Measurements from ENCODE around the gene PAX3. TPM values are rescaled to one million over a fixed set of nuclear protein-coding genes. Genes with fewer than 3 reads are reported as not detected.

PAX3 gene
- total RNA-seq, 1 donor from 2014 or later: 4.6 TPM

GRCh38 chr2:222239945-222240675 is 58.7 kb downstream of the PAX3 start:
- TF ChIP-seq EZH2 (IDR thresholded peaks at IDR 0.05) (no peak), EZH2phosphoT487 (IDR thresholded peaks at IDR 0.05) (no peak)
- Histone ChIP-seq H2AFZ (replicated peaks) (no peak overlapping the region), H3F3A (ENCODE audit: low read depth) (peaks cover 42% of the 10 kb centered on the region), H4K20me1 (ENCODE audit: low read depth) (peaks cover 21% of the 10 kb centered on the region), H3K27ac (no peak overlapping the region), H3K79me2 (ENCODE audit: low read depth) (no peaks in the 10 kb centered on the region), H3K9ac (no peak overlapping the region), H3K9me3 (ENCODE audit: low read depth) (no peaks in the 10 kb centered on the region), H3K27me3 (peaks cover 81% of the 10 kb centered on the region), H3K4me3 (peak overlapping the region; percentile 37), H3K4me2 (peak overlapping the region; percentile 82), H3K36me3 (no peaks in the 10 kb centered on the region), H3K4me1 (peaks cover 55% of the 10 kb centered on the region)
- H3K9me3 Mint-ChIP-seq: no peaks in the 10 kb centered on the region
- peak; percentile 84 for DNase-seq (ENCODE audit: low spot score)
- H3K36me3 Mint-ChIP-seq: peaks cover 32% of the 10 kb centered on the region
- peak overlapping the region; percentile 60 for H3K4me3 Mint-ChIP-seq
- H3K27ac Mint-ChIP-seq: peak overlapping the region; percentile 80
- peaks cover 3% of the 10 kb centered on the region for H3K27me3 Mint-ChIP-seq (ENCODE audit: insufficient read depth, low read depth)
- peaks cover 89% of the 10 kb centered on the region for H3K4me1 Mint-ChIP-seq

GRCh38 chr2:222239091-222239490 is 59.7 kb downstream of the PAX3 start:
- H3K9me3 Mint-ChIP-seq: no peaks in the 10 kb centered on the region
- Histone ChIP-seq H3K4me3 (peak overlapping the region; percentile 37), H3K4me1 (peaks cover 55% of the 10 kb centered on the region), H3K36me3 (no peaks in the 10 kb centered on the region), H4K20me1 (ENCODE audit: low read depth) (peaks cover 21% of the 10 kb centered on the region), H3K9ac (no peak overlapping the region), H2AFZ (replicated peaks) (no peak overlapping the region), H3F3A (ENCODE audit: low read depth) (peaks cover 42% of the 10 kb centered on the region), H3K79me2 (ENCODE audit: low read depth) (no peaks in the 10 kb centered on the region), H3K27me3 (peaks cover 75% of the 10 kb centered on the region), H3K9me3 (ENCODE audit: low read depth) (no peaks in the 10 kb centered on the region), H3K4me2 (peak overlapping the region; percentile 82), H3K27ac (no peak overlapping the region)
- peaks cover 3% of the 10 kb centered on the region for H3K27me3 Mint-ChIP-seq (ENCODE audit: insufficient read depth, low read depth)
- DNase-seq (ENCODE audit: low spot score): peak; percentile 77
- H3K36me3 Mint-ChIP-seq: peaks cover 32% of the 10 kb centered on the region
- H3K27ac Mint-ChIP-seq: peak overlapping the region; percentile 98
- H3K4me3 Mint-ChIP-seq: peak overlapping the region; percentile 82
- TF ChIP-seq EZH2phosphoT487 (IDR thresholded peaks at IDR 0.05) (peak; percentile 29), EZH2 (IDR thresholded peaks at IDR 0.05) (no peak), CTCF (IDR thresholded peaks at IDR 0.05) (no peak)
- peaks cover 89% of the 10 kb centered on the region for H3K4me1 Mint-ChIP-seq

GRCh38 chr2:222238072-222238471 is 60.7 kb downstream of the PAX3 start:
- Histone ChIP-seq H3K4me3 (no peak overlapping the region), H2AFZ (replicated peaks) (no peak overlapping the region), H3K79me2 (ENCODE audit: low read depth) (no peaks in the 10 kb centered on the region), H3K27ac (no peak overlapping the region), H3K27me3 (peaks cover 65% of the 10 kb centered on the region), H3K4me1 (peaks cover 52% of the 10 kb centered on the region), H3K9me3 (ENCODE audit: low read depth) (no peaks in the 10 kb centered on the region), H3K36me3 (no peaks in the 10 kb centered on the region), H3K9ac (no peak overlapping the region), H3F3A (ENCODE audit: low read depth) (peaks cover 42% of the 10 kb centered on the region), H3K4me2 (peak overlapping the region; percentile 82), H4K20me1 (ENCODE audit: low read depth) (peaks cover 21% of the 10 kb centered on the region)
- Mint-ChIP-seq H3K36me3 (peaks cover 32% of the 10 kb centered on the region), H3K27ac (peak overlapping the region; percentile 98), H3K4me1 (peaks cover 84% of the 10 kb centered on the region), H3K4me3 (peak overlapping the region; percentile 44), H3K27me3 (ENCODE audit: insufficient read depth, low read depth) (peaks cover 3% of the 10 kb centered on the region), H3K9me3 (no peaks in the 10 kb centered on the region)
- DNase-seq (ENCODE audit: low spot score): no peak
- no peak for TF ChIP-seq EZH2phosphoT487 (IDR thresholded peaks at IDR 0.05)
- TF ChIP-seq EZH2 (IDR thresholded peaks at IDR 0.05): no peak
- no peak for TF ChIP-seq CTCF (IDR thresholded peaks at IDR 0.05)

- H3K4me1 Mint-ChIP-seq: peaks cover 38% of the 10 kb centered on the region
- H3K27me3 ChIP-seq: peaks cover 29% of the 10 kb centered on the region
- H3K9ac ChIP-seq: no peak overlapping the region
- DNase-seq (ENCODE audit: low spot score): no peak
- no peaks in the 10 kb centered on the region for H3K9me3 ChIP-seq (ENCODE audit: low read depth)
- no peak overlapping the region for H3K4me2 ChIP-seq
- peak overlapping the region; percentile 74 for H3K27ac Mint-ChIP-seq
- peaks cover under 1% of the 10 kb centered on the region for H4K20me1 ChIP-seq (ENCODE audit: low read depth)
- no peaks in the 10 kb centered on the region for H3K79me2 ChIP-seq (ENCODE audit: low read depth)
- no peak overlapping the region for H3K4me3 ChIP-seq
- H3K4me3 Mint-ChIP-seq: no peak overlapping the region
- no peaks in the 10 kb centered on the region for H3K36me3 ChIP-seq
- no peak overlapping the region for H3K27ac ChIP-seq
- peaks cover 61% of the 10 kb centered on the region for H3K36me3 Mint-ChIP-seq
- H3K27me3 Mint-ChIP-seq (ENCODE audit: insufficient read depth, low read depth): no peaks in the 10 kb centered on the region
- H3F3A ChIP-seq (ENCODE audit: low read depth): peaks cover 2% of the 10 kb centered on the region
- no peak overlapping the region for H2AFZ ChIP-seq (replicated peaks)
- no peaks in the 10 kb centered on the region for H3K9me3 Mint-ChIP-seq
- H3K4me1 ChIP-seq: peaks cover 11% of the 10 kb centered on the region
- no peak for TF ChIP-seq CTCF (IDR thresholded peaks at IDR 0.05)
- no peak for TF ChIP-seq EZH2phosphoT487 (IDR thresholded peaks at IDR 0.05)
- TF ChIP-seq EZH2 (IDR thresholded peaks at IDR 0.05): no peak
These were observed 66.0 kb downstream of the PAX3 start for GRCh38 chr2:222232839-222233238.

All from neural progenitor cell (in vitro differentiated cells).